AG04449 (cell line): ENCODE data around the gene LYPD6B.

Experiments used
- CTCF ChIA-PET: fragments of 350-600 bp; formaldehyde crosslinking; extraction: SDS; loops from one replicate; lab custom pipeline; 2021; ENCODE audit warnings: antibody characterized with exemption; lab: Yijun Ruan, JAX
- POLR2A ChIA-PET: fragments of 400-600, 350-600 bp; formaldehyde crosslinking; extraction: SDS; loops from one replicate; lab custom pipeline; 2020; ENCODE audit warnings: antibody characterized with exemption, inconsistent platforms; lab: Yijun Ruan, JAX
- DNase-seq: peaks from one replicate; pipeline ENCODE4 v3.0.0-alpha.2; 2010; ENCODE audit warnings: low read depth, low spot score
- H3K4me3 ChIP-seq: 2 replicates; pipeline ENCODE4 v1.5.1; 2011; ENCODE audit warnings: low read depth, mild to moderate bottlenecking, control low read depth, low read length
- TF ChIP-seq, protein P1 (sequence below): IDR thresholded peaks from one replicate; pipeline ENCODE4 v1.5.1; 2011; ENCODE audit warnings: mild to moderate bottlenecking, moderate library complexity, low read length, control low read depth, inconsistent platforms; ENCODE audit not compliant: insufficient read depth; ENCODE audit errors: missing control alignments

Gene LYPD6B

DNA sequence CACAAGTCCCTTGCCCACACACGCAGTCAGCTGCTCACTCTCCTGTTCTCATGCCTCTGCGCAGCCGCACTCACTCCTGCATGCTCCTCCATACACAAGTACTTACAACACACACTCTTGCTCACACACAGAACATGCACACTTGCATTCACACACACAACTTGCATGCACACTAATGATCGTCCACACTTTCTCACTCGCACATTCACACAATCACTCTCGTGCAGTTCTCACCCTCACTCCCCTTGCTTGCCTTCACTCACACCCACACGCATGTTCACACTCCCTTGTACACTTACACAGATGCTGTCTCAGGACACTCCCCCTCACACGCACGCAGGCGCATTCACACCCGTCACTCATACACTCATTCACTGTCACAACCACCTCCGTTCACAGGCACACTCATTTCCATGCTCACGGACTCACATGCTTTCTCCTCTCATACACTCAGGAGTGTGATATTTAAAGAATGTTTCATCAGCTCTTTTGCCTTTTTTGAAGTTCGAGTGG, 36.1 kb upstream of the LYPD6B start:
- ChIA-PET CTCF (no interaction called here), POLR2A (no interaction called here)
- no peak overlapping the region for H3K4me3 ChIP-seq
- no peak for DNase-seq
- TF ChIP-seq, protein P1, sequence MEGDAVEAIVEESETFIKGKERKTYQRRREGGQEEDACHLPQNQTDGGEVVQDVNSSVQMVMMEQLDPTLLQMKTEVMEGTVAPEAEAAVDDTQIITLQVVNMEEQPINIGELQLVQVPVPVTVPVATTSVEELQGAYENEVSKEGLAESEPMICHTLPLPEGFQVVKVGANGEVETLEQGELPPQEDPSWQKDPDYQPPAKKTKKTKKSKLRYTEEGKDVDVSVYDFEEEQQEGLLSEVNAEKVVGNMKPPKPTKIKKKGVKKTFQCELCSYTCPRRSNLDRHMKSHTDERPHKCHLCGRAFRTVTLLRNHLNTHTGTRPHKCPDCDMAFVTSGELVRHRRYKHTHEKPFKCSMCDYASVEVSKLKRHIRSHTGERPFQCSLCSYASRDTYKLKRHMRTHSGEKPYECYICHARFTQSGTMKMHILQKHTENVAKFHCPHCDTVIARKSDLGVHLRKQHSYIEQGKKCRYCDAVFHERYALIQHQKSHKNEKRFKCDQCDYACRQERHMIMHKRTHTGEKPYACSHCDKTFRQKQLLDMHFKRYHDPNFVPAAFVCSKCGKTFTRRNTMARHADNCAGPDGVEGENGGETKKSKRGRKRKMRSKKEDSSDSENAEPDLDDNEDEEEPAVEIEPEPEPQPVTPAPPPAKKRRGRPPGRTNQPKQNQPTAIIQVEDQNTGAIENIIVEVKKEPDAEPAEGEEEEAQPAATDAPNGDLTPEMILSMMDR, result no peak

DNA sequence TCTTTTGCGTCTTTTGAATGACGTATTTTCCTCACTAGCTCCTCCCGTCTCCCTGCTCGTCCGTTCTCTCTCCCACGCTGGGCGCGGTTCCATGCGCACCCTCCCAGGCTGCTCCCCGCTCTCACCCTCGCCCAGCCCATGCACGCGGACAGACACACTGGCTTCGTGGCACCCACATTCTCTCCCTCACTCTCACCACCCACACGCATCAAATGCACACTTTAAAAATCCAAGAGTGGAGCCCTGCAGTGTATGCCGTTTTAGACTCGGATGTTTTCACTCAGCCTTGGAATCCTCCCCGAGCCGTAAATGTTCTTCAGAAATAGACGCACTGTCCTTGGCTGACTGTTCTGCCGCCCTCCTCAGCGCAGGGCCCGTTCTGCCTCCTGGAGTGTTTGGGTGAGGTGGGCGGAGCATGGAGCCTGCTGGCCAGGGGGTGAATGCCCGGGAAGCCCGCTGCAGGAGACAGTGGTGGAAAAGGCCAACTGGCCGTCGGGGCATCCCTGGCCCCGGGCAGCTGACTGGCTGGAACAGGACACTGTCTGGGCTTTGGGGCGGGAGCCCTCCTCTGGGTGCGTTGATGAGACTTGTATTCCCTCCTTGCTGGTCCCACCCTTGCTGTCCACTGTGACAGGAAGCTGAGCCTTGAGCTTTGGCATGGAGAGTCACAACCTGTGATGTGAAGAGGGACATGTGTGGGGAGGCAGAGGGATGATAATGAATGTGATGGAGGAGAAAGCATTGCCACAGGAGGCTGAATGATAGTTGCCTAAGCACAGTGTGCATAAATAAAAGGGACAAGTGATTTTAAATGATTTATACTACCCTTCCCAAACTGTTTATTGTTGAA, 35.4 kb upstream of the LYPD6B start:
- no peak for DNase-seq
- ChIA-PET POLR2A (no interaction called here), CTCF (interaction anchor here (0.6 kb wide), 1 partner anchor 14 kb away, joined by 3 read pairs; no protein-coding TSS in a partner anchor)
- no peak overlapping the region for H3K4me3 ChIP-seq
- TF ChIP-seq, protein P1, result no peak

DNA sequence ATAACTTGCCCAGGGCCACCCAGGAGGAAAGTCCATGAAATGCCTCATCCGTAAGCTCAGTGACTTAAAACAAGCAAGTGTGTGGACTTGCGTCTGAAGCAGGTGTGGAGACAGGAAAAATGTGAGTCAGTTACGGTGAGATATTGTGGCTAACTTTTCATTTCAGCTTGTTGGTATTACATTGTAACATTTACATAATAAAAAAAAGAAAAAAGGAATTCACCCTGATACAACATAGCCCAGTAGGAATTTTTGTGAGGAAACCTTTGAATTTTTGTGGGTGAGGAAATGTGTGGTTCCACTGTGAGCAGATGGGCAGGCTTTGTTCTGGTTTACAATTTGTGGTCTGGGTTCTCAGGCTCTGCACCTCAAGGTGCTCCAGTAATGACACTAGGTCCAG, 33.7 kb upstream of the LYPD6B start:
- ChIA-PET POLR2A (interaction anchor here (0.6 kb wide), 1 partner anchor 10 kb away, joined by 3 read pairs; no protein-coding TSS in a partner anchor), CTCF (interaction anchor here (1.3 to 1.5 kb wide), 3 partner anchors 11 to 557 kb away, joined by 3 to 5 read pairs (median 5); no protein-coding TSS in a partner anchor)
- DNase-seq, result peak; percentile 12
- H3K4me3 ChIP-seq, result no peak overlapping the region
- TF ChIP-seq, protein P1, result no peak

DNA sequence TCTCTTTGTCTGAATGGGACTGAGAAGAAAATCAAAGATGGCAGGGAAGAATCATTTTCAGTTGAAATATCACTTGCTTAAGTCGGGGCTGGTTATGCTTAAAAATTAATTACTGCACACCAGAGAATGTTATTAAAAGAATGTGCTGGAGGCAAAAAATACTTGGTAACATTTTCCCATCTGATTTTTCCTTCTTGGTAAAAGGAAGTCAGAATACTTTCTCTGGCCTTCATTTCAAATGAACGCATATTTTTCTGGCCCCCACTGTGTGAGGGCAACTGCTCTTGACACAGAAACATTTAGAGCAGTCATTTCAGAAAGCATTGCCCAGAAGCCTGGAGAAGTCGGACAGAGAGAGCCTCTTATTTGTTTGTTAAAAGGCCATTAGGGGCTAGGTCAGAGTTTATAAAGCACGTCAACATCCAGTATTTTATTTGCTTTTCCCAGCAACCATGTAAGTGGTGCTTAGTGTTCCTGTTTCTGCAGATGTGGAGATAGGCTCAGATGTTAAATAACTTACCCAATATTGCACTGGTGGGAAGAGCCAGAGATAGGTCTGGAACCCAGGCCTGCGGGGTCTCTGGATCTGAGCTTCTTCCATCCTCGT, 32.9 kb upstream of the LYPD6B start:
- ChIA-PET POLR2A (no interaction called here), CTCF (interaction anchor here (1.3 kb wide), 1 partner anchor 15 kb away, joined by 5 read pairs; no protein-coding TSS in a partner anchor)
- no peak overlapping the region for H3K4me3 ChIP-seq
- TF ChIP-seq, protein P1, result no peak
- no peak for DNase-seq

DNA sequence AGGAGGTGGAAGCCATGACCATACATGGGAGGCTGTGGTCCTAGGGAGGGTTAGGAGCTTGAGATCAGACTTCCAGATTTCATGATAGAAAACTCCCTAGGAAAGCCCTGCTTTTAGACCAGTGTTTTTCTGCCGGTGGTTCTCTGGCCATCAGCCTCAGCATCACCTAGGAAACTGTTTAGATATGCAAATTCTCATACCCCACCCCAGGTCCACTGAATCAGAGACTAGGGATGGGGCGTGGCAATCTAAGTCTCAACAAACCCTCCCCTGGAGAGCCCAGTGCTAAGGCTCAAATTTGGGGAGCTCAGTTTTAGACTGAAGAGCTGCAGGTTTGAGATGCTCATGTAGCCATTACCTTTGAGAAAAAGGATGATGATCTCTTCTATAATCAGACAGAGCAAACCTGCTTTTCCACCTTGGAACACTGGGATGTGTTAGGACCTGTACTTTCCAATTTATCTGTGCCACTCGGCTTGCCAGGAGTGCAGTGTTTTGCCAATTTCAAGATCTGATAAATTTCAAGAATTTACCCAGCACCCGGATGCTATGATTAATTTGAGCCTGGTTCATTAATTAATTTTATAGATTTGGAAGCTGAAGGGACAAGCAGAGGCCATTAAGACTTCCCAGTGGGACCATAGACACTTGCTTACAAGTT, 31.5 kb upstream of the LYPD6B start:
- TF ChIP-seq, protein P1, result no peak
- DNase-seq, result no peak
- ChIA-PET CTCF (interaction anchor here (0.7 to 3.3 kb wide), 4 partner anchors 9 to 554 kb away, joined by 3 to 35 read pairs (median 3); no protein-coding TSS in a partner anchor), POLR2A (no interaction called here)
- H3K4me3 ChIP-seq, result no peak overlapping the region
